IMR-90 (cell line): Measurements from ENCODE around the gene PLXDC1. TPM values are rescaled to one million over a fixed set of nuclear protein-coding genes. Genes with fewer than 3 reads are reported as not detected.

Experiments
- ATAC-seq: fragments of 200-7000 bp; cut with Tn5 transposase; 2 replicates; pipeline ENCODE4 v1.9.1; 2020; ENCODE audit warnings: low read depth, mild to moderate bottlenecking, moderate library complexity
- BruUV-seq: library from RNA; stranded (reverse); fragments of 400-500 nt; replicated peaks from 2 replicates; lab custom pipeline; 2021; lab: Mats Ljungman, UMichigan
- CTCF ChIA-PET: fragments of 300-600 bp; formaldehyde crosslinking; extraction: SDS; loops from one replicate; lab custom pipeline; 2021; ENCODE audit warnings: antibody characterized with exemption; lab: Yijun Ruan, JAX
- POLR2A ChIA-PET: fragments of 300-600 bp; sonication (Branson Sonifier 250); formaldehyde crosslinking; loops from one replicate; lab custom pipeline; 2022; ENCODE audit warnings: antibody characterized with exemption; ENCODE audit not compliant: unreplicated experiment; lab: Charles Lee
- DNase-seq: peaks from one replicate; pipeline ENCODE4 v3.0.0; 2013
- H2AFZ ChIP-seq: replicated peaks from 2 replicates; pipeline ENCODE3; 2013; ENCODE audit warnings: low read length, mild to moderate bottlenecking; ENCODE audit not compliant: poor library complexity
- H2AK5ac ChIP-seq: 2 replicates; pipeline ENCODE4 v1.6.1; 2013; ENCODE audit warnings: low read depth, low read length, inconsistent platforms
- H2AK9ac ChIP-seq: replicated peaks from 2 replicates; pipeline ENCODE3; 2013; ENCODE audit warnings: mild to moderate bottlenecking, low read depth, low read length, moderate library complexity; ENCODE audit not compliant: poor library complexity
- H2BK120ac ChIP-seq: 2 replicates; pipeline ENCODE4 v1.6.1; 2013; ENCODE audit warnings: low read depth, low read length, inconsistent platforms
- H2BK15ac ChIP-seq: 3 replicates; pipeline ENCODE4 v1.6.1; 2013; ENCODE audit warnings: low read depth, low read length, inconsistent platforms
- H2BK20ac ChIP-seq: 2 replicates; pipeline ENCODE4 v1.6.1; 2013; ENCODE audit warnings: low read depth, mild to moderate bottlenecking, inconsistent platforms, low read length, moderate library complexity
- H2BK5ac ChIP-seq: 2 replicates; pipeline ENCODE4 v1.6.1; 2013; ENCODE audit warnings: mild to moderate bottlenecking, low read depth, low read length, inconsistent platforms; ENCODE audit not compliant: poor library complexity, severe bottlenecking
- H3K14ac ChIP-seq: replicated peaks from 2 replicates; pipeline ENCODE4 v1.6.1; 2013; ENCODE audit warnings: low read depth, low read length, inconsistent platforms
- H3K18ac ChIP-seq: 2 replicates; pipeline ENCODE4 v1.6.1; 2013; ENCODE audit warnings: low read depth, low read length, control low read depth
- H3K23ac ChIP-seq: 2 replicates; pipeline ENCODE4 v1.6.1; 2013; ENCODE audit warnings: low read depth, low read length, inconsistent platforms
- H3K27ac ChIP-seq: 2 replicates; pipeline ENCODE4 v1.5.1; 2013; ENCODE audit warnings: mild to moderate bottlenecking, control low read depth, low read length; ENCODE audit not compliant: insufficient read depth
- H3K27me3 ChIP-seq: 2 replicates; pipeline ENCODE4 v1.6.1; 2013; ENCODE audit warnings: low read length; ENCODE audit not compliant: control insufficient read depth, insufficient read depth
- H3K36me3 ChIP-seq: 2 replicates; pipeline ENCODE4 v1.6.1; 2013; ENCODE audit warnings: low read length, mixed read lengths; ENCODE audit not compliant: control insufficient read depth, insufficient read depth
- H3K4ac ChIP-seq: 2 replicates; pipeline ENCODE4 v1.6.1; 2013; ENCODE audit warnings: low read depth, low read length, inconsistent platforms
- H3K4me1 ChIP-seq: 2 replicates; pipeline ENCODE4 v1.6.1; 2013; ENCODE audit warnings: low read length, mixed read lengths; ENCODE audit not compliant: control insufficient read depth, insufficient read depth
- H3K4me2 ChIP-seq: 2 replicates; pipeline ENCODE4 v1.6.1; 2013; ENCODE audit warnings: low read depth, mild to moderate bottlenecking, control low read depth, low read length, moderate library complexity
- H3K4me3 ChIP-seq: 2 replicates; pipeline ENCODE4 v1.5.1; 2013; ENCODE audit warnings: low read depth, mild to moderate bottlenecking, control low read depth, low read length, moderate library complexity; ENCODE audit not compliant: insufficient read depth
- H3K56ac ChIP-seq: 2 replicates; pipeline ENCODE4 v1.6.1; 2013; ENCODE audit warnings: low read length, inconsistent platforms; ENCODE audit not compliant: insufficient read depth; ENCODE audit errors: extremely low read depth
- H3K79me1 ChIP-seq, 2 experiments: 2 replicates each; pipeline ENCODE4 v1.6.1; 2013; ENCODE audit warnings: low read length in 2 of 2, inconsistent platforms in 1 of 2, low read depth in 1 of 2
- H3K9ac ChIP-seq: 2 replicates; pipeline ENCODE4 v1.6.1; 2013; ENCODE audit warnings: low read depth, low read length, control low read depth
- H3K9me1 ChIP-seq: 2 replicates; pipeline ENCODE4 v1.6.1; 2013; ENCODE audit warnings: low read length, inconsistent platforms; ENCODE audit not compliant: insufficient read depth
- H3K9me3 ChIP-seq: 2 replicates; pipeline ENCODE4 v1.6.1; 2013; ENCODE audit warnings: low read length; ENCODE audit not compliant: control insufficient read depth, insufficient read depth
- H4K20me1 ChIP-seq: 2 replicates; pipeline ENCODE4 v1.6.1; 2013; ENCODE audit warnings: low read length, inconsistent platforms; ENCODE audit not compliant: insufficient read depth
- H4K5ac ChIP-seq: 2 replicates; pipeline ENCODE4 v1.6.1; 2013; ENCODE audit warnings: mild to moderate bottlenecking, low read depth, low read length, control low read depth
- H4K8ac ChIP-seq, 2 experiments: 2 replicates each; pipeline ENCODE4 v1.6.1; 2013; ENCODE audit warnings: low read depth in 2 of 2, low read length in 2 of 2, control low read depth in 1 of 2, inconsistent platforms in 1 of 2
- H4K91ac ChIP-seq: 2 replicates; pipeline ENCODE4 v1.6.1; 2013; ENCODE audit warnings: low read depth, low read length, inconsistent platforms; ENCODE audit not compliant: insufficient read depth
- BHLHE40 ChIP-seq: fragments of 150-350 bp; IDR thresholded peaks from 2 replicates; pipeline ENCODE4 v1.6.1; 2016; ENCODE audit warnings: mild to moderate bottlenecking, low read depth, low read length
- MAFK ChIP-seq: IDR thresholded peaks from 2 replicates; pipeline ENCODE4 v1.6.1; 2012; ENCODE audit warnings: low read depth, low read length, improper control_type of control experiment
- RAD21 ChIP-seq: IDR thresholded peaks from 2 replicates; pipeline ENCODE4 v1.6.1; 2012; ENCODE audit warnings: low read length, improper control_type of control experiment
- WGBS, 2 experiments: methylation state at CpG; one replicate each; pipeline versions ENCODE4 v1.1.5 to v1.1.7; 2013; ENCODE audit warnings: missing lambda C conversion rate in 2 of 2; ENCODE audit not compliant: insufficient read length in 1 of 2; ENCODE audit errors: extremely low coverage in 2 of 2; 5-methylcytosine and 5-hydroxymethylcytosine counted together
- dilution Hi-C: fragments of 300-500 bp; cut with HindIII; formaldehyde crosslinking; loops from one replicate; pipeline ENCODE4 v1.14.3; 2018; ENCODE audit warnings: low sequenced_read_pairs; ENCODE audit not compliant: unreplicated experiment
- in situ Hi-C: fragments of 300-500 bp; cut with MboI; formaldehyde crosslinking; loops from 3 replicates; pipeline ENCODE4 v1.14.3; 2019; ENCODE audit warnings: low sequenced_read_pairs, inconsistent platforms, mixed read lengths
- intact Hi-C: fragments of 100-400 bp; cut with micrococcal nuclease; formaldehyde crosslinking; loops from 2 replicates; pipeline ENCODE4 v1.10.0; 2022
- polyA plus RNA-seq, 3 experiments: library from polyadenylated mRNA; depleted of rRNA; stranded (reverse); fragments of >200 nt; gene quantifications; 2 replicates each; pipeline ENCODE4 v1.2.3, GENCODE V29; 2012; ENCODE audit warnings: low replicate concordance in 1 of 3
- total RNA-seq: library from RNA; depleted of rRNA; stranded (reverse); fragments of >200 nt; gene quantifications from 2 replicates; pipeline ENCODE4 v1.2.3, GENCODE V29; 2012

Gene PLXDC1
- total and polyA plus RNA-seq, 2 of the 4 experiments (the other 2 are of a cell fraction) = under 0.01 to 0.50 TPM

GRCh38 chr17:39071573-39071972 lies 79.9 kb downstream of the PLXDC1 start:
- 60% methylated on average over 1 of the region's 4 CpGs; no CpG with 5 or more reads in 1 of the 2 experiments for whole genome bisulfite sequencing, 2 experiments
- Histone ChIP-seq H3K18ac (no peak overlapping the region), H4K5ac (no peak overlapping the region), H2BK120ac (no peak overlapping the region), H3K9me3 (no peaks in the 10 kb centered on the region), H3K36me3 (no peaks in the 10 kb centered on the region), H3K23ac (no peak overlapping the region), H3K27ac (no peak overlapping the region), H4K8ac (no peak overlapping the region), H4K20me1 (no peaks in the 10 kb centered on the region), H3K4ac (no peak overlapping the region), H3K4me1 (no peaks in the 10 kb centered on the region), H2BK5ac (no peak overlapping the region), H4K91ac (no peak overlapping the region), H3K14ac (no peak overlapping the region), H3K4me2 (no peak overlapping the region), H3K56ac (no peak overlapping the region), H3K9ac (no peak overlapping the region), H3K79me1 (no peaks in the 10 kb centered on the region), H2AK9ac (no peak overlapping the region), H2AFZ (no peak overlapping the region), H3K4me3 (no peak overlapping the region), H3K9me1 (no peaks in the 10 kb centered on the region), H2AK5ac (no peak overlapping the region), H2BK20ac (no peak overlapping the region), H2BK15ac (no peak overlapping the region), H3K27me3 (peaks cover 33% of the 10 kb centered on the region)
- no peak for TF ChIP-seq BHLHE40
- no peak for TF ChIP-seq RAD21
- TF ChIP-seq MAFK = no peak
- POLR2A ChIA-PET = no interaction called here
- intact Hi-C loops = no loop called here
- dilution Hi-C loops = no loop called here
- no peak for ATAC-seq
- CTCF ChIA-PET = interaction anchor here (0.7 to 1.0 kb wide), 2 partner anchors 81 to 88 kb away, joined by 3 to 5 read pairs; no protein-coding TSS in a partner anchor
- no TSS peak for BruUV-seq
- in situ Hi-C loops = loop anchor here (5.0 kb wide), 1 partner anchor 76 kb away; no protein-coding TSS in a partner anchor
- DNase-seq = no peak
